Heart left ventricle (tissue), 16 donors: ENCODE data around the gene SLC25A29. TPM values are rescaled to one million over a fixed set of nuclear protein-coding genes. Genes with fewer than 3 reads are reported as not detected.
A peak's percentile ranks its signal among the peaks of the same experiment; 100 is the strongest.

ENCODE experiments used
- ATAC-seq, 4 donors: fragments of 200-7000 bp; cut with Tn5 transposase; one replicate each; pipeline ENCODE4 v1.9.1; 2020 to 2022; ENCODE audit warnings: moderate library complexity in 4 of 4, mild to moderate bottlenecking in 3 of 4, moderate number of reproducible peaks in 1 of 4
- DNase-seq, 5 donors: peaks; one replicate each; pipeline ENCODE4 v3.0.0-alpha.2; 2020
- H3K27ac ChIP-seq, 12 donors: fragments of 200-600 bp; sonication (generic) in 4 of 12; one replicate each; pipeline versions ENCODE4 v1.5.0 to v1.8.0; 2016 to 2022; ENCODE audit warnings: mild to moderate bottlenecking in 2 of 12
- H3K27me3 ChIP-seq, 9 donors: fragments of 200-600 bp; sonication (generic) in 2 of 9; one replicate each; pipeline versions ENCODE4 v1.5.1 to v1.8.0; 2016 to 2022; ENCODE audit warnings: mild to moderate bottlenecking in 3 of 9
- H3K36me3 ChIP-seq, 9 donors: fragments of 200-600 bp; sonication (generic) in 2 of 9; one replicate each; pipeline versions ENCODE4 v1.5.0 to v1.8.0; 2018 to 2022; ENCODE audit warnings: mild to moderate bottlenecking in 2 of 9
- H3K4me1 ChIP-seq, 12 donors: fragments of 200-600 bp; sonication (generic) in 4 of 12; one replicate each; pipeline versions ENCODE4 v1.5.0 to v1.8.0; 2016 to 2022; ENCODE audit warnings: mild to moderate bottlenecking in 3 of 12
- H3K4me3 ChIP-seq, 12 donors: fragments of 200-600 bp; sonication (generic) in 4 of 12; one replicate each; pipeline versions ENCODE4 v1.5.0 to v1.8.0; 2017 to 2022; ENCODE audit warnings: mild to moderate bottlenecking in 9 of 12, moderate library complexity in 4 of 12
- H3K9me3 ChIP-seq, 12 donors: fragments of 200-600 bp; sonication (generic) in 4 of 12; one replicate each; pipeline versions ENCODE4 v1.5.0 to v1.8.0; 2016 to 2022; ENCODE audit warnings: mild to moderate bottlenecking in 1 of 12
- POLR2A ChIP-seq, 2 donors: fragments of 450-650 bp; IDR thresholded peaks; one replicate each; pipeline ENCODE4 v1.6.1; 2017; ENCODE audit warnings: antibody characterized with exemption in 2 of 2, mild to moderate bottlenecking in 2 of 2, moderate library complexity in 2 of 2
- WGBS, 4 donors: extraction: QIAGEN DNeasy Blood & Tissue Kit in 2 of 4; methylation state at CpG; one replicate each; pipeline versions ENCODE4 v1.1.5 to v1.1.7; 2013 to 2018; 5-methylcytosine and 5-hydroxymethylcytosine counted together
- intact Hi-C, 10 donors: fragments of 100-400 bp; cut with DNase I; formaldehyde crosslinking; loops; one replicate each; pipeline versions ENCODE4 v1.11.1 to v1.14.2; 2022
- polyA plus RNA-seq, 2 donors: library from polyadenylated mRNA; stranded (reverse); fragments of 200-250 nt; gene quantifications; one replicate each; pipeline ENCODE4 v1.2.3, GENCODE V29; 2013
- total RNA-seq, 9 donors: library from RNA; depleted of rRNA in 2 of 9; stranded (reverse); fragments of >200 nt in 2 of 9; fragmentation: NEBNext Ultra II Directional in 3 of 9; extraction: Animal tissue kit (Norgen Biotek cat#: 25700) in 3 of 9; gene quantifications; one replicate each; pipeline versions ENCODE4 v1.1.0 to v1.2.4, GENCODE V29; 2016 to 2023
- TF ChIP-seq, protein P1 (sequence below), 12 donors: fragments of 200-600 bp; sonication (generic) in 4 of 12; IDR thresholded peaks; one replicate each; pipeline versions ENCODE4 v1.5.0 to v1.8.0; 2018 to 2022; ENCODE audit warnings: antibody characterized with exemption in 12 of 12, mild to moderate bottlenecking in 5 of 12
- donor health status: ischemic (EF 13 %, LVEDD 7.1; RV severe dilation, severe dysfunction).
- donor health status: healthy with polysubstance abuse.
- donor health status: DM: no; HTN: yes; CAD: no.
- donor health status: DM: no; HTN: no; CAD: no.
- donor health status: ischemic (EF 25% LVEDD 6.9; RV normal size, moderate dysfunction).
- donor health status: ischemic (EF 25% LVEDD 5.7; RV mildly dilated, moderate dysfunction).
- donor health status: healthy.
- donor health status: DM: yes; HTN: yes; CAD: no.
- donor health status: ischemic (EF 35%, LVEDD 5.7; RV mildly dilated, moderate dysfunction).
- donor health status: nonischemic (EF 11% LVEDD 7.7; RV severe dilation, severe dysfunction).
- donor health status: DM: yes; HTN: yes; CAD: no.
- donor health status: PGD.
- donor health status: ischemic (EF 29% LVEDD 5.4; RV normal size, mild dysfunction).
- donor health status: nonischemic (EF 23%, LVEDD 6.1; RV moderate dilation, normal function).

SLC25A29 gene
- total and polyA plus RNA-seq, 11 donors: 10.2 to 34.2 (median 21.7) TPM

DNA sequence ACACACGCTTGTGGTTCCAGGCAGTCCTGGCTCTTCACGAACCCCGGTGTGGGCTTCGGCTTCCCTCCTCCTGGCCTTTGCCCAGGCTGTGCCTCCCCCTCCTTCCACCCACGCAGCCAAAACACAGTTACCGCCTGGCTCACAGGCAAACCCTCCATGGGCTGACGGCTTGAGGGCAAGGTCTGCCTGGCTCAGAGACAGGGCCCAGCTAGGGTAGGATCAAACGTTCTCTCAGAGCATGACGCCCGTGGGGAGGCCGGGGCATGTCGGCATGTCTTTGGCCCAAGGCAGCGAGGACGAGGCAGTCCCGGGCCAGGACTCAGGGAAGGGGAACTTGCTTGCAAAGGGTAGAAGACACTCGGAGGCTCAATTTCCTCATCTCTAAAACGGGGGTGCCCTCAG is 19.0 kb upstream of the SLC25A29 start:
- Histone ChIP-seq H3K4me3 (no peak overlapping the region), H3K4me1 (peaks cover 0 to 7% (median 0%) of the 10 kb centered on the region in 12 donors), H3K27me3 (no peaks in the 10 kb centered on the region), H3K9me3 (no peaks in the 10 kb centered on the region), H3K36me3 (no peaks in the 10 kb centered on the region), H3K27ac (no peak overlapping the region)
- intact Hi-C loops: no loop called here
- DNase-seq (peak in 1 of 5 donors; percentile 20), ATAC-seq (no peak)
- 82 to 86% (median 85%) methylated on average over 17 of the region's 17 CpGs for WGBS, 4 donors
- TF ChIP-seq, protein P1, sequence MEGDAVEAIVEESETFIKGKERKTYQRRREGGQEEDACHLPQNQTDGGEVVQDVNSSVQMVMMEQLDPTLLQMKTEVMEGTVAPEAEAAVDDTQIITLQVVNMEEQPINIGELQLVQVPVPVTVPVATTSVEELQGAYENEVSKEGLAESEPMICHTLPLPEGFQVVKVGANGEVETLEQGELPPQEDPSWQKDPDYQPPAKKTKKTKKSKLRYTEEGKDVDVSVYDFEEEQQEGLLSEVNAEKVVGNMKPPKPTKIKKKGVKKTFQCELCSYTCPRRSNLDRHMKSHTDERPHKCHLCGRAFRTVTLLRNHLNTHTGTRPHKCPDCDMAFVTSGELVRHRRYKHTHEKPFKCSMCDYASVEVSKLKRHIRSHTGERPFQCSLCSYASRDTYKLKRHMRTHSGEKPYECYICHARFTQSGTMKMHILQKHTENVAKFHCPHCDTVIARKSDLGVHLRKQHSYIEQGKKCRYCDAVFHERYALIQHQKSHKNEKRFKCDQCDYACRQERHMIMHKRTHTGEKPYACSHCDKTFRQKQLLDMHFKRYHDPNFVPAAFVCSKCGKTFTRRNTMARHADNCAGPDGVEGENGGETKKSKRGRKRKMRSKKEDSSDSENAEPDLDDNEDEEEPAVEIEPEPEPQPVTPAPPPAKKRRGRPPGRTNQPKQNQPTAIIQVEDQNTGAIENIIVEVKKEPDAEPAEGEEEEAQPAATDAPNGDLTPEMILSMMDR (IDR thresholded peaks at IDR 0.05): no peak
- TF ChIP-seq POLR2A (IDR thresholded peaks at IDR 0.05): no peak

DNA sequence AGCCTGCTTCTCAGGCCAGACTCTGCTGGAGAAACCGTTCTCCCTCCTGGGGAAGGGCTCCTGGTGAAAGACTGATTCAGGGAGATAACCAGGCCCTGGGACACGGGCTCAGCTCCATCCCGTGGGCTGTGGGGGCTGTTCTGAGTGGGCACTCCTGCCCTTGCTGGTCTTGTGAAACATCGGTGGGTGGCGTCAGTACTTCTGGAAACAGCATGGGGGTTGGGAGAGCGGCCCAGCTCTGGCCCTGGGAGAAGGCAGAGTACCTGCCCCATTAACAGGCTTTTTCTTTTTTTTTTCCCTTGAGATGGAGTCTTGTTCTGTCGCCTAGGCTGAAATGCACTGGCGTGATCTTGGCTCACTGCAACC is 17.7 kb upstream of the SLC25A29 start:
- no peaks in the 10 kb centered on the region for H3K27me3 ChIP-seq
- no peaks in the 10 kb centered on the region for H3K36me3 ChIP-seq
- H3K4me1 ChIP-seq: peaks cover 0 to 7% (median 0%) of the 10 kb centered on the region in 12 donors
- H3K9me3 ChIP-seq: no peaks in the 10 kb centered on the region
- intact Hi-C loops: no loop called here
- H3K27ac ChIP-seq: no peak overlapping the region
- H3K4me3 ChIP-seq: no peak overlapping the region
- DNase-seq: no peak
- ATAC-seq: no peak
- no peak for TF ChIP-seq POLR2A (IDR thresholded peaks at IDR 0.05)
- TF ChIP-seq, protein P1 (IDR thresholded peaks at IDR 0.05): no peak
- WGBS, 4 donors: 89 to 94% (median 92%) methylated on average over 8 of the region's 8 CpGs

DNA sequence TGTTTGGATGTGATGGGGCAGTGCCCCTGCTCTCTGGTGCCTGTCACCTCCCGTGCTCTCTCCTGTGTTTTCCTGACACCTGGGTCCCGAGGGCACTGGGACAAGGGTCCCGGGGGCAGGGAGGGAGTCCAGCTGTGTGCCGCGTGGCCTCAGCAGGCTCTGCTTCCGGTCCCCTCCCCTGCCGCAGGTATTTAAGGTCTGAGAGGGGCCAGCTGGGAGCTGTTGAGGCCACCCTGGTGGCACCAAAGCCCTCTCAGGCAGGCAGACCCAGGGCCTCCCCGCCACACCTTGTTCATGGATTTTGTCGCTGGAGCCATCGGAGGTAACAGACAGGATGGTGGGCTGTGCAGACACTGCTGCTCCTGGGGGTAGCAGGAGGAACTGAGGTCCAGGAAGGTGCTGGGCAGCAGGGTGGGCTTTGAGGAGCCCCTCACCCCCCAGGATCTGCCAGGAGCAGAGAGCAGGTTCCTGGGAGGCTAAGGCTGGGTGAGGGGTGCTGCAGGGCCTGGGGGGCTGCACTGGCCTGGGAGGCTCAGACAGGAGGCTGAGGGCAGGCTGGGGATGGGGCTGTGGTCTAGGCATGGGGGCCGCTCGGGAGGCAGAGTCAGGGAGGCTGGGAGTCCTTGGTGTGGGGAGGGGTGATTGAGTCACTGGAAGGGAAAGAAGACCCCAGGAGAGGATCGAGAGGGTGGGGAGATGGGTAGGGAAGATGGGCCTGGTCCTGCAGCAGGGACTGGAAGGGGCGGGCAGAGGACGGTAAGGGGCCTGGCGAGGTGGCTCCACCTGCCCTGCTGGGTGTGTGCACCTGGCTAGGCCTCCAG is 17.1 kb upstream of the SLC25A29 start, which contains the start of gene SLC25A47:
TSS of gene SLC25A47 (plus strand) at position 219 of the 821 bp plus-strand sequence. CDS start at position 295, 76 bp downstream.
- intact Hi-C loops: no loop called here
- WGBS, 4 donors: 91 to 94% (median 92%) methylated on average over 10 to 16 of the region's 16 CpGs

More for the DNA sequence above, 17.1 kb upstream of the SLC25A29 start, which contains the start of gene SLC25A47:
- no peak for ATAC-seq
- H3K27ac ChIP-seq: no peak within 1 kb of the TSS
- TF ChIP-seq POLR2A (IDR thresholded peaks at IDR 0.05): no peak
- TF ChIP-seq, protein P1 (IDR thresholded peaks at IDR 0.05): no peak
- H3K4me3 ChIP-seq: no peak within 1 kb of the TSS
- H3K4me1 ChIP-seq: peaks cover 0 to 10% (median 3%) of the 10 kb centered on the region in 12 donors
- peak in 2 of 5 donors; percentile 15 to 46 for DNase-seq
- H3K9me3 ChIP-seq: no peaks in the 10 kb centered on the region
- H3K27me3 ChIP-seq: no peaks in the 10 kb centered on the region
- H3K36me3 ChIP-seq: no peaks in the 10 kb centered on the region
